Measurements from ENCODE around the gene CRMP1.

DNA sequence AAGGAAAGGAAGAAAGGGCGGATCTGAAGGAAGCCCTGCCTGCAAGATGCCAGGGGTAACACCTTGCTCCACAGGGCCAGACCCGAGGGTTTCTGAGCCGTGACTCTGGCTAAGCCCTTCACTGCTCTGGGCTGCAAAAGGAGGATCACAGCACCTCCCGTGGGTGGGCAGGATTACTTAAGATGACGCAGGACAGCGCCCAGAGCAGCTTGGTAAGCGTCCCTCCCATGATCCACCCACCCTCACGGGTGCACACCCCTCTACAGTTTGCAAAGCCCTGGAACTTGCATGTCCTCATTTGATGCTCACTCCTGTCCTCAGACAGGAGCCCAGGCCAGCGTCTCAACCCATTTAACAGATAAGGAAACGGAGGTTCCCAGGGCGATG is 64.9 kb downstream of the CRMP1 start:
- TF ChIP-seq POLR2A (IDR thresholded peaks at IDR 0.05) = no peak
- no peak for TF ChIP-seq EP300 (IDR thresholded peaks at IDR 0.05)
- no peak for TF ChIP-seq POLR2AphosphoS5 (IDR thresholded peaks at IDR 0.05)
